OCI-LY1 (cell line): ENCODE measurements around the gene GPR158.

Experiments used
- H2AFZ ChIP-seq: fragments of 200-600 bp; sonication (generic), shearing (Covaris generic); 2 replicates; pipeline ENCODE4 v1.6.0; 2014; ENCODE audit warnings: antibody characterized with exemption, mild to moderate bottlenecking, low read length
- H3F3A ChIP-seq: fragments of 200-600 bp; sonication (generic), shearing (Covaris generic); 2 replicates; pipeline ENCODE4 v1.6.0; 2014; ENCODE audit warnings: mild to moderate bottlenecking, antibody characterized with exemption, low read length, moderate library complexity; ENCODE audit not compliant: insufficient read depth
- H3K27ac ChIP-seq: fragments of 200-600 bp; sonication (generic); 2 replicates; pipeline ENCODE4 v1.5.1; 2014; ENCODE audit warnings: low read length, mixed run types, mild to moderate bottlenecking, low read depth; ENCODE audit not compliant: poor library complexity, severe bottlenecking
- H3K27me3 ChIP-seq: fragments of 200-600 bp; sonication (generic); 2 replicates; pipeline ENCODE4 v1.6.0; 2014; ENCODE audit warnings: antibody characterized with exemption, mild to moderate bottlenecking, low read length, moderate library complexity; ENCODE audit not compliant: insufficient read depth
- H3K36me3 ChIP-seq: fragments of 200-600 bp; sonication (generic); 2 replicates; pipeline ENCODE4 v1.6.1; 2014; ENCODE audit warnings: mild to moderate bottlenecking, antibody characterized with exemption, low read length, moderate library complexity, mixed read lengths; ENCODE audit not compliant: insufficient read depth
- H3K4me1 ChIP-seq: fragments of 200-600 bp; sonication (generic); 2 replicates; pipeline ENCODE4 v1.5.1; 2014; ENCODE audit warnings: mild to moderate bottlenecking, low read length, moderate library complexity; ENCODE audit not compliant: insufficient read depth, severe bottlenecking
- H3K4me2 ChIP-seq: fragments of 200-600 bp; sonication (generic), shearing (Covaris generic); 2 replicates; pipeline ENCODE4 v1.6.1; 2014; ENCODE audit warnings: low read length
- H3K4me3 ChIP-seq: fragments of 200-600 bp; sonication (generic); 2 replicates; pipeline ENCODE4 v1.5.1; 2014; ENCODE audit warnings: low read length, low read depth, mild to moderate bottlenecking, mixed read lengths; ENCODE audit not compliant: poor library complexity, severe bottlenecking
- H3K79me2 ChIP-seq: fragments of 200-600 bp; shearing (Covaris generic); 2 replicates; pipeline ENCODE4 v1.6.1; 2016; ENCODE audit warnings: mixed run types, low read length, mixed read lengths; ENCODE audit not compliant: insufficient read depth
- H3K9ac ChIP-seq: fragments of 200-600 bp; sonication (generic), shearing (Covaris generic); 2 replicates; pipeline ENCODE4 v1.6.1; 2014; ENCODE audit warnings: mild to moderate bottlenecking, low read length, mixed read lengths
- H3K9me2 ChIP-seq: fragments of 200-600 bp; sonication (generic), shearing (Covaris generic); 2 replicates; pipeline ENCODE4 v1.6.1; 2014; ENCODE audit warnings: low read depth, mild to moderate bottlenecking, low read length, mixed read lengths
- H3K9me3 ChIP-seq: fragments of 200-600 bp; shearing (Covaris generic); 2 replicates; pipeline ENCODE4 v1.6.1; 2014; ENCODE audit warnings: low read length, mixed read lengths
- H4K20me1 ChIP-seq: fragments of 200-600 bp; sonication (generic), shearing (Covaris generic); 2 replicates; pipeline ENCODE4 v1.6.0; 2016; ENCODE audit warnings: mild to moderate bottlenecking, low read length; ENCODE audit not compliant: insufficient read depth
- EZH2 ChIP-seq: fragments of 200-600 bp; sonication (generic), shearing (Covaris generic); IDR thresholded peaks from 2 replicates; pipeline ENCODE4 v1.8.0; 2017; ENCODE audit warnings: borderline replicate concordance, mixed run types, mild to moderate bottlenecking, antibody characterized with exemption, low read length, moderate library complexity, mixed read lengths
- TF ChIP-seq, protein P1 (sequence below): fragments of 200-600 bp; sonication (generic), shearing (Covaris generic); IDR thresholded peaks from 2 replicates; pipeline ENCODE4 v1.5.1; 2017; ENCODE audit warnings: mild to moderate bottlenecking, antibody characterized with exemption, low read length, moderate library complexity, mixed read lengths

The GPR158 gene

DNA sequence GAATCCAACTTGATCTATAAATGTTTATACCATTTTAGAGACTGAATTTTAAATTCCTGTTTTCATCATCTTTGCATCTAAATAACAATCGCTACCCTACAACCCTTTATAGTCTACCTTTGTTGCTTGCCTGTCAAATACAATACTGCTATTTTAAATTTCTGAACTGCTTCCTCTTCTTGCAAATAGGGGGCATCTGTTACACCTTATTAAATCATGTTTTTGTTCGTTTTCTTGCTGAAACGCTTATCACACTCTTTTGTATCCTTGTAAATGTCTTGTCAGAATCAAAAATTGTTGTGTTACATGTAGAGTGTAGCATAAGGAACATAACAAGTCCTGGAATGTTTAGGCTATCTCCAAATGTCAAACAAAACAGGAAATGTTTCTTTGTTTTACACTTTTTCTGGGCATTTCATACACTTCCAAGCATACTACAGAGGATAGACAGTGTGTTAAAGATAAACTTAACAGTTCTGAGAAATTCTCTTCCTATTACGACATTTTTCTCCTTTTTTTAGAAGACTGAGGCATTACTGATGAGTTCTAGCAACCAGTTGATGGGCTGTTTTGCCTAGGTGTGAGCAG, 281.3 kb downstream of the GPR158 start:
- no peak overlapping the region for H2AFZ ChIP-seq
- no peak for TF ChIP-seq EZH2
- TF ChIP-seq, protein P1, sequence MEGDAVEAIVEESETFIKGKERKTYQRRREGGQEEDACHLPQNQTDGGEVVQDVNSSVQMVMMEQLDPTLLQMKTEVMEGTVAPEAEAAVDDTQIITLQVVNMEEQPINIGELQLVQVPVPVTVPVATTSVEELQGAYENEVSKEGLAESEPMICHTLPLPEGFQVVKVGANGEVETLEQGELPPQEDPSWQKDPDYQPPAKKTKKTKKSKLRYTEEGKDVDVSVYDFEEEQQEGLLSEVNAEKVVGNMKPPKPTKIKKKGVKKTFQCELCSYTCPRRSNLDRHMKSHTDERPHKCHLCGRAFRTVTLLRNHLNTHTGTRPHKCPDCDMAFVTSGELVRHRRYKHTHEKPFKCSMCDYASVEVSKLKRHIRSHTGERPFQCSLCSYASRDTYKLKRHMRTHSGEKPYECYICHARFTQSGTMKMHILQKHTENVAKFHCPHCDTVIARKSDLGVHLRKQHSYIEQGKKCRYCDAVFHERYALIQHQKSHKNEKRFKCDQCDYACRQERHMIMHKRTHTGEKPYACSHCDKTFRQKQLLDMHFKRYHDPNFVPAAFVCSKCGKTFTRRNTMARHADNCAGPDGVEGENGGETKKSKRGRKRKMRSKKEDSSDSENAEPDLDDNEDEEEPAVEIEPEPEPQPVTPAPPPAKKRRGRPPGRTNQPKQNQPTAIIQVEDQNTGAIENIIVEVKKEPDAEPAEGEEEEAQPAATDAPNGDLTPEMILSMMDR = no peak
- no peaks in the 10 kb centered on the region for H3K4me1 ChIP-seq
- no peaks in the 10 kb centered on the region for H3K79me2 ChIP-seq
- H3F3A ChIP-seq = no peaks in the 10 kb centered on the region
- no peak overlapping the region for H3K4me2 ChIP-seq
- no peaks in the 10 kb centered on the region for H3K9me2 ChIP-seq
- H3K9ac ChIP-seq = no peak overlapping the region
- H3K27me3 ChIP-seq = no peaks in the 10 kb centered on the region
- no peaks in the 10 kb centered on the region for H4K20me1 ChIP-seq
- H3K27ac ChIP-seq = no peak overlapping the region
- H3K36me3 ChIP-seq = no peaks in the 10 kb centered on the region
- no peaks in the 10 kb centered on the region for H3K9me3 ChIP-seq
- H3K4me3 ChIP-seq = no peak overlapping the region

DNA sequence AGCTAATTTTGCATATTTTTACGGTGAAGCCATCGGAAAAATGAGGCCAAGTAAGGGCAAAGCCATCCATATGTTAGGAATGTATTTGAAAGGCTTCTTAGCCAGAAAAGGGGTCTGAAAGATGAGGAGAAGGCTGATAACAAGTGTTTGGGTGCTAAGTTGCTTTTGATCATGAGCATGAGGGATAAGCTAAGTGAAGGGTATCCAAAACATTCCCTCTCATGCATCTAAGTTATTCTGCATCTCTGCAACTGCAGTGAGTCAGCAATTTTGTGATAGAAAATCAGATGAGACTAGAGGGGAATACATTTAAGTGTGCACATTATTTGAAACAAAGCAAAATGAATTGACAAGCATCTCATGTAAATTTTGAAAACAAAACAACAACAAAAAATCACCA, 282.8 kb downstream of the GPR158 start:
- no peaks in the 10 kb centered on the region for H3K9me2 ChIP-seq

GRCh38 chr10:25465582-25466372, 291.0 kb downstream of the GPR158 start:
- Histone ChIP-seq H3K9me3 (no peaks in the 10 kb centered on the region), H2AFZ (no peak overlapping the region), H4K20me1 (no peaks in the 10 kb centered on the region), H3K4me3 (no peak overlapping the region), H3K9me2 (no peaks in the 10 kb centered on the region), H3K9ac (no peak overlapping the region), H3K4me2 (no peak overlapping the region), H3K27me3 (no peaks in the 10 kb centered on the region), H3K27ac (no peak overlapping the region), H3K79me2 (no peaks in the 10 kb centered on the region), H3K4me1 (no peaks in the 10 kb centered on the region), H3F3A (no peaks in the 10 kb centered on the region), H3K36me3 (no peaks in the 10 kb centered on the region)
- TF ChIP-seq, protein P1 = no peak
- no peak for TF ChIP-seq EZH2

More for the DNA sequence above, 282.8 kb downstream of the GPR158 start:
- Histone ChIP-seq H3K79me2 (no peaks in the 10 kb centered on the region), H3K27me3 (no peaks in the 10 kb centered on the region), H3F3A (no peaks in the 10 kb centered on the region), H3K27ac (no peak overlapping the region), H3K4me3 (no peak overlapping the region), H2AFZ (no peak overlapping the region), H4K20me1 (no peaks in the 10 kb centered on the region), H3K36me3 (no peaks in the 10 kb centered on the region), H3K9me3 (no peaks in the 10 kb centered on the region), H3K4me1 (no peaks in the 10 kb centered on the region), H3K4me2 (no peak overlapping the region), H3K9ac (no peak overlapping the region)
- TF ChIP-seq EZH2 = no peak
- TF ChIP-seq, protein P1 = no peak
